Duodenal mucosa (tissue), 2 donors: ENCODE results near the gene NFKBIE.

Experiments used
- H3K27ac ChIP-seq: one replicate; pipeline ENCODE4 v1.7.0; 2013; ENCODE audit warnings: low read depth, low read length
- H3K27me3 ChIP-seq, 2 donors: one replicate each; pipeline ENCODE4 v1.7.0; 2013; ENCODE audit warnings: low read length in 2 of 2, control low read depth in 1 of 2; ENCODE audit not compliant: insufficient read depth in 2 of 2, control insufficient read depth in 1 of 2
- H3K36me3 ChIP-seq, 2 donors: one replicate each; pipeline ENCODE4 v1.7.0; 2013; ENCODE audit warnings: low read length in 2 of 2, control low read depth in 1 of 2; ENCODE audit not compliant: insufficient read depth in 2 of 2, control insufficient read depth in 1 of 2
- H3K4me1 ChIP-seq, 2 donors: one replicate each; pipeline ENCODE4 v1.7.0; 2013; ENCODE audit warnings: low read length in 2 of 2, control low read depth in 1 of 2; ENCODE audit not compliant: insufficient read depth in 2 of 2, control insufficient read depth in 1 of 2
- H3K4me3 ChIP-seq, 2 donors: one replicate each; pipeline ENCODE4 v1.7.0; 2013; ENCODE audit warnings: low read length in 2 of 2, low read depth in 1 of 2
- H3K9ac ChIP-seq, 2 donors: one replicate each; pipeline ENCODE4 v1.7.0; 2013; ENCODE audit warnings: low read length in 2 of 2, low read depth in 1 of 2
- H3K9me3 ChIP-seq, 2 donors: one replicate each; pipeline ENCODE4 v1.7.0; 2013; ENCODE audit warnings: low read length in 2 of 2, control low read depth in 1 of 2; ENCODE audit not compliant: control insufficient read depth in 1 of 2

The NFKBIE gene

GRCh38 chr6:44267252-44267651 lies 1.9 kb upstream of the NFKBIE start:
- Histone ChIP-seq H3K9ac (no peak overlapping the region), H3K27ac (no peak overlapping the region), H3K9me3 (no peaks in the 10 kb centered on the region), H3K4me1 (peaks cover 25 to 27% of the 10 kb centered on the region in 2 donors), H3K4me3 (no peak overlapping the region), H3K36me3 (peaks cover 0 to 2% of the 10 kb centered on the region in 2 donors), H3K27me3 (peaks cover 26 to 34% of the 10 kb centered on the region in 2 donors)

GRCh38 chr6:44266347-44266746 lies 996 bp upstream of the NFKBIE start:
- Histone ChIP-seq H3K9me3 (no peaks in the 10 kb centered on the region), H3K27ac (no peak overlapping the region), H3K4me1 (peaks cover 29 to 37% of the 10 kb centered on the region in 2 donors), H3K27me3 (peaks cover 17 to 25% of the 10 kb centered on the region in 2 donors), H3K4me3 (no peak overlapping the region), H3K36me3 (peaks cover 3 to 11% of the 10 kb centered on the region in 2 donors), H3K9ac (no peak overlapping the region)

GRCh38 chr6:44265722-44266233 lies 427 bp upstream of the NFKBIE start:
- Histone ChIP-seq H3K27ac (no peak overlapping the region), H3K4me3 (peak overlapping the region; percentile 90 to 96), H3K9me3 (no peaks in the 10 kb centered on the region), H3K4me1 (peaks cover 26 to 37% of the 10 kb centered on the region in 2 donors), H3K36me3 (peaks cover 3 to 16% of the 10 kb centered on the region in 2 donors), H3K27me3 (peaks cover 14 to 20% of the 10 kb centered on the region in 2 donors), H3K9ac (no peak overlapping the region)

- Histone ChIP-seq H3K9me3 (no peaks in the 10 kb centered on the region), H3K36me3 (peaks cover 9 to 25% of the 10 kb centered on the region in 2 donors), H3K4me1 (peaks cover 26 to 37% of the 10 kb centered on the region in 2 donors), H3K4me3 (peak overlapping the region; percentile 90 to 96), H3K27ac (peak overlapping the region; percentile 70), H3K9ac (peak overlapping the region; percentile 92 to 97), H3K27me3 (peaks cover 7 to 12% of the 10 kb centered on the region in 2 donors)
Observed at GRCh38 chr6:44264154-44265006, 971 bp downstream of the NFKBIE start.

- H3K27ac ChIP-seq, result peak overlapping the region; percentile 33
- H3K4me3 ChIP-seq, result peak overlapping the region; percentile 90 to 96
- peaks cover 2 to 4% of the 10 kb centered on the region in 2 donors for H3K27me3 ChIP-seq
- peak overlapping the region; percentile 92 to 97 for H3K9ac ChIP-seq
- no peaks in the 10 kb centered on the region for H3K9me3 ChIP-seq
- peaks cover 26 to 37% of the 10 kb centered on the region in 2 donors for H3K4me1 ChIP-seq
- peaks cover 13 to 25% of the 10 kb centered on the region in 2 donors for H3K36me3 ChIP-seq
Observed at GRCh38 chr6:44263354-44264100, 1.8 kb downstream of the NFKBIE start.

GRCh38 chr6:44262467-44263353 lies 2.6 kb downstream of the NFKBIE start:
- no peaks in the 10 kb centered on the region for H3K9me3 ChIP-seq
- peaks cover 16 to 25% of the 10 kb centered on the region in 2 donors for H3K36me3 ChIP-seq
- peak overlapping the region; percentile 92 to 97 for H3K9ac ChIP-seq
- H3K4me1 ChIP-seq, result peaks cover 32 to 43% of the 10 kb centered on the region in 2 donors
- peak overlapping the region; percentile 22 for H3K27ac ChIP-seq
- peak overlapping the region; percentile 90 to 96 for H3K4me3 ChIP-seq
- H3K27me3 ChIP-seq, result no peaks in the 10 kb centered on the region

GRCh38 chr6:44261581-44261980 lies 3.8 kb downstream of the NFKBIE start:
- no peak overlapping the region for H3K4me3 ChIP-seq
- no peaks in the 10 kb centered on the region for H3K27me3 ChIP-seq
- no peak overlapping the region for H3K9ac ChIP-seq
- H3K36me3 ChIP-seq, result peaks cover 16 to 25% of the 10 kb centered on the region in 2 donors
- H3K27ac ChIP-seq, result no peak overlapping the region
- no peaks in the 10 kb centered on the region for H3K9me3 ChIP-seq
- H3K4me1 ChIP-seq, result peaks cover 35 to 48% of the 10 kb centered on the region in 2 donors

- H3K9me3 ChIP-seq, result no peaks in the 10 kb centered on the region
- H3K36me3 ChIP-seq, result peaks cover 16 to 25% of the 10 kb centered on the region in 2 donors
- H3K27me3 ChIP-seq, result no peaks in the 10 kb centered on the region
- no peak overlapping the region for H3K4me3 ChIP-seq
- no peak overlapping the region for H3K27ac ChIP-seq
- no peak overlapping the region for H3K9ac ChIP-seq
- peaks cover 44 to 57% of the 10 kb centered on the region in 2 donors for H3K4me1 ChIP-seq
Observed at GRCh38 chr6:44260451-44261297, 4.7 kb downstream of the NFKBIE start.

GRCh38 chr6:44260011-44260410 lies 5.3 kb downstream of the NFKBIE start:
- no peaks in the 10 kb centered on the region for H3K9me3 ChIP-seq
- H3K9ac ChIP-seq, result no peak overlapping the region
- peaks cover 16 to 30% of the 10 kb centered on the region in 2 donors for H3K36me3 ChIP-seq
- H3K4me1 ChIP-seq, result peaks cover 47 to 57% of the 10 kb centered on the region in 2 donors
- no peak overlapping the region for H3K4me3 ChIP-seq
- no peaks in the 10 kb centered on the region for H3K27me3 ChIP-seq
- no peak overlapping the region for H3K27ac ChIP-seq
